Activated naive CD8-positive, alpha-beta T cell treated with anti-CD3 and anti-CD28 coated beads, Interleukin-2, amount 50 U/mL, for 24 hours (primary cell): ENCODE measurements around the gene RPS6KA2.

Experiments
- ATAC-seq: fragments of 150-1000 bp; cut with Tn5 transposase; one replicate; pipeline ENCODE4 v1.10.0; 2021
- DNase-seq: peaks from one replicate; pipeline ENCODE4 v3.0.0; 2021
- H3K27ac Mint-ChIP-seq: one replicate; pipeline ENCODE4 v1.8.0; 2021; ENCODE audit warnings: mild to moderate bottlenecking, mixed read lengths
- H3K27me3 Mint-ChIP-seq: one replicate; pipeline ENCODE4 v1.8.0; 2021; ENCODE audit warnings: mixed read lengths
- H3K36me3 Mint-ChIP-seq: one replicate; pipeline ENCODE4 v1.8.0; 2021; ENCODE audit warnings: low read depth, mixed read lengths
- H3K4me1 Mint-ChIP-seq: one replicate; pipeline ENCODE4 v1.8.0; 2021; ENCODE audit warnings: mixed read lengths
- H3K4me3 Mint-ChIP-seq: one replicate; pipeline ENCODE4 v1.8.0; 2021; ENCODE audit warnings: mild to moderate bottlenecking, moderate library complexity, mixed read lengths
- H3K9me3 Mint-ChIP-seq: one replicate; pipeline ENCODE4 v1.8.0; 2021; ENCODE audit warnings: mixed read lengths

The RPS6KA2 gene

GRCh38 chr6:166511316-166511715 is 115.7 kb downstream of the RPS6KA2 start:
- no peaks in the 10 kb centered on the region for H3K36me3 Mint-ChIP-seq
- no peak overlapping the region for H3K27ac Mint-ChIP-seq
- H3K4me3 Mint-ChIP-seq = no peak overlapping the region
- no peaks in the 10 kb centered on the region for H3K27me3 Mint-ChIP-seq
- no peaks in the 10 kb centered on the region for H3K9me3 Mint-ChIP-seq
- DNase-seq (no peak), ATAC-seq (no peak)
- H3K4me1 Mint-ChIP-seq = peaks cover 20% of the 10 kb centered on the region

GRCh38 chr6:166509193-166509592 is 117.9 kb downstream of the RPS6KA2 start:
- Mint-ChIP-seq H3K27me3 (no peaks in the 10 kb centered on the region), H3K27ac (no peak overlapping the region), H3K36me3 (no peaks in the 10 kb centered on the region), H3K4me1 (peaks cover 2% of the 10 kb centered on the region), H3K9me3 (no peaks in the 10 kb centered on the region), H3K4me3 (no peak overlapping the region)
- ATAC-seq (no peak), DNase-seq (no peak)

- Mint-ChIP-seq H3K9me3 (no peaks in the 10 kb centered on the region), H3K4me3 (no peak overlapping the region), H3K4me1 (peaks cover 2% of the 10 kb centered on the region), H3K27me3 (no peaks in the 10 kb centered on the region), H3K36me3 (peaks cover 2% of the 10 kb centered on the region), H3K27ac (no peak overlapping the region)
- no peak for DNase-seq
- no peak for ATAC-seq
Measured at GRCh38 chr6:166508726-166509125, 118.3 kb downstream of the RPS6KA2 start.

- Mint-ChIP-seq H3K27ac (no peak overlapping the region), H3K4me3 (no peak overlapping the region), H3K9me3 (no peaks in the 10 kb centered on the region), H3K36me3 (peaks cover 2% of the 10 kb centered on the region), H3K4me1 (peaks cover 2% of the 10 kb centered on the region), H3K27me3 (no peaks in the 10 kb centered on the region)
- no peak for DNase-seq
- ATAC-seq = no peak
Measured at GRCh38 chr6:166507809-166508564, 119.1 kb downstream of the RPS6KA2 start.

- Mint-ChIP-seq H3K27ac (no peak overlapping the region), H3K4me3 (no peak overlapping the region), H3K36me3 (peaks cover 2% of the 10 kb centered on the region), H3K4me1 (no peaks in the 10 kb centered on the region), H3K9me3 (no peaks in the 10 kb centered on the region), H3K27me3 (no peaks in the 10 kb centered on the region)
- DNase-seq (no peak), ATAC-seq (no peak)
Measured at GRCh38 chr6:166507380-166507779, 119.7 kb downstream of the RPS6KA2 start.

GRCh38 chr6:166505133-166505905 is 121.7 kb downstream of the RPS6KA2 start:
- no peaks in the 10 kb centered on the region for H3K9me3 Mint-ChIP-seq
- H3K4me1 Mint-ChIP-seq = no peaks in the 10 kb centered on the region
- no peak overlapping the region for H3K27ac Mint-ChIP-seq
- no peak for DNase-seq
- no peaks in the 10 kb centered on the region for H3K27me3 Mint-ChIP-seq
- peaks cover 2% of the 10 kb centered on the region for H3K36me3 Mint-ChIP-seq
- ATAC-seq = no peak
- H3K4me3 Mint-ChIP-seq = no peak overlapping the region

- Mint-ChIP-seq H3K36me3 (peaks cover 2% of the 10 kb centered on the region), H3K9me3 (no peaks in the 10 kb centered on the region), H3K27me3 (no peaks in the 10 kb centered on the region), H3K4me1 (peaks cover 5% of the 10 kb centered on the region), H3K4me3 (no peak overlapping the region), H3K27ac (no peak overlapping the region)
- ATAC-seq (no peak), DNase-seq (no peak)
Measured at GRCh38 chr6:166504100-166504499, 123.0 kb downstream of the RPS6KA2 start.

- Mint-ChIP-seq H3K4me3 (no peak overlapping the region), H3K36me3 (peaks cover 2% of the 10 kb centered on the region), H3K27me3 (no peaks in the 10 kb centered on the region), H3K4me1 (peaks cover 8% of the 10 kb centered on the region), H3K9me3 (no peaks in the 10 kb centered on the region), H3K27ac (no peak overlapping the region)
- ATAC-seq (no peak), DNase-seq (no peak)
Measured at GRCh38 chr6:166503167-166503744, 123.8 kb downstream of the RPS6KA2 start.

- Mint-ChIP-seq H3K36me3 (peaks cover 2% of the 10 kb centered on the region), H3K27me3 (no peaks in the 10 kb centered on the region), H3K4me1 (peaks cover 8% of the 10 kb centered on the region), H3K27ac (no peak overlapping the region), H3K4me3 (no peak overlapping the region), H3K9me3 (no peaks in the 10 kb centered on the region)
- ATAC-seq = no peak
- no peak for DNase-seq
Measured at GRCh38 chr6:166502453-166502852, 124.6 kb downstream of the RPS6KA2 start.

GRCh38 chr6:166501246-166501645 is 125.8 kb downstream of the RPS6KA2 start:
- Mint-ChIP-seq H3K27me3 (no peaks in the 10 kb centered on the region), H3K27ac (no peak overlapping the region), H3K36me3 (peaks cover 2% of the 10 kb centered on the region), H3K4me3 (no peak overlapping the region), H3K4me1 (peaks cover 8% of the 10 kb centered on the region), H3K9me3 (no peaks in the 10 kb centered on the region)
- ATAC-seq (no peak), DNase-seq (no peak)

- H3K4me1 Mint-ChIP-seq = peaks cover 8% of the 10 kb centered on the region
- H3K36me3 Mint-ChIP-seq = peaks cover 2% of the 10 kb centered on the region
- H3K27ac Mint-ChIP-seq = no peak overlapping the region
- no peak overlapping the region for H3K4me3 Mint-ChIP-seq
- H3K27me3 Mint-ChIP-seq = no peaks in the 10 kb centered on the region
- ATAC-seq (no peak), DNase-seq (no peak)
- H3K9me3 Mint-ChIP-seq = no peaks in the 10 kb centered on the region
Measured at GRCh38 chr6:166500246-166500645, 126.8 kb downstream of the RPS6KA2 start.

- DNase-seq = no peak
- H3K27ac Mint-ChIP-seq = peak overlapping the region; percentile 33
- no peaks in the 10 kb centered on the region for H3K27me3 Mint-ChIP-seq
- no peaks in the 10 kb centered on the region for H3K9me3 Mint-ChIP-seq
- ATAC-seq = peak; percentile 45
- H3K4me1 Mint-ChIP-seq = peaks cover 15% of the 10 kb centered on the region
- H3K36me3 Mint-ChIP-seq = peaks cover 2% of the 10 kb centered on the region
- no peak overlapping the region for H3K4me3 Mint-ChIP-seq
Measured at GRCh38 chr6:166499350-166500163, 127.5 kb downstream of the RPS6KA2 start.

- peaks cover 16% of the 10 kb centered on the region for H3K4me1 Mint-ChIP-seq
- no peaks in the 10 kb centered on the region for H3K9me3 Mint-ChIP-seq
- H3K4me3 Mint-ChIP-seq = no peak overlapping the region
Measured at GRCh38 chr6:166498661-166499349, 128.2 kb downstream of the RPS6KA2 start.

GRCh38 chr6:166498228-166498627 is 128.8 kb downstream of the RPS6KA2 start:
- no peak for ATAC-seq
- no peaks in the 10 kb centered on the region for H3K27me3 Mint-ChIP-seq
- peaks cover 16% of the 10 kb centered on the region for H3K4me1 Mint-ChIP-seq
- H3K4me3 Mint-ChIP-seq = no peak overlapping the region
- no peak overlapping the region for H3K27ac Mint-ChIP-seq
- no peak for DNase-seq
- no peaks in the 10 kb centered on the region for H3K9me3 Mint-ChIP-seq
- no peaks in the 10 kb centered on the region for H3K36me3 Mint-ChIP-seq

More at GRCh38 chr6:166498661-166499349, 128.2 kb downstream of the RPS6KA2 start:
- Mint-ChIP-seq H3K27ac (no peak overlapping the region), H3K36me3 (peaks cover under 1% of the 10 kb centered on the region), H3K27me3 (no peaks in the 10 kb centered on the region)
- no peak for ATAC-seq
- DNase-seq = no peak
